ENCODE measurements around the gene TFDP3.

GRCh38 chrX:133213117-133213516 is 5.0 kb downstream of the TFDP3 start:
- TF ChIP-seq CTCF (IDR thresholded peaks at IDR 0.05; ENCODE audit: low read depth, low read length) (no peak), EZH2phosphoT487 (IDR thresholded peaks at IDR 0.05; ENCODE audit: low read depth) (no peak)

All from OCI-LY3 (cell line).